ENCODE results near the gene WDR48.

WDR48 gene

DNA sequence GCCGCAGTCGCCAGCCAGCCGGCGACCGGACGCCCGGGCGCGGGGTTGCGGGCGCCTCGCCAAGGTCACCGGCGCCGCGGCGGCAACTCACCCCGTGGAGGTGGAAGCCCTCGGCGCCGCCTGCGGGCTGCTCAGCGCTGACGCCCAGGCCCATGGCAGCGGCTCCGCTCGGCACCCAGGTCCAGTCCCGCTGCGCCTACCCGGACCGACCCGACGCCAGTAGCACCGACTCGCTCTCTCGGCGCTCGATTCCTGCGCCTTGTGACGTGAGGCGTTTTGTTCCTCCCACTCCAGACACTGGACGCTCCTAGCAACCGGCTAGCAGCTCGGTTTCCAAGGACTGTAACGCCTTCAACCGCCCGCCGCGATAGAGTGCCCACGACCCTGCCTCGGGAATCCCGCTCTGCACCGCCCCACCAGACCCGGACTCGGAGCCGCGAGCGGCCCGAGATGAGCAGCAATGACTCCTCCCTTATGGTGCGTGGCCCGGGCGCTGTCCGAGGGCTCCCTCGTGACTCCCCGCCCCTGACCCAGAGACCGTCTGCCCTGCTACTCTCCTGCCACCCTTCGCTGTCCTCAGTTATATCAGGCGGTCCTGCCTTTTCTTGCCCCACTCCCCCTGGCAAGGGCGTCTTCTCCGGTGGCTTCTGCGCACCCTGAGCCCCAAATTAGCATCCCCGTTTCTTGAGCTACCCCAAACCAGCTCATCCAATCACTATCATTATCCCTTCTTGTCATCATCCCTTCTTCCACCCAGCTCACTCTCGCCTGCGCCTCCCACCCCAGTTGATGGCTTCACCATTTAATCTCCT, 55.8 kb downstream of the WDR48 start, which contains the start of the genes GORASP1 and TTC21A:
Gene GORASP1, minus strand, starts transcription at position 240 of the 812 bp plus-strand sequence. Its CDS starts 86 bp downstream, at position 154.
Gene TTC21A, plus strand, starts transcription at position 293 of the 812 bp plus-strand sequence. Its CDS starts 158 bp downstream, at position 451.
- Histone ChIP-seq H3K4me3 (ENCODE audit: low read length) (peak within 1 kb of the TSS; percentile 75), H3K27me3 (ENCODE audit: insufficient read depth, low read length) (no peaks in the 10 kb centered on the region), H3K9me3 (ENCODE audit: low read length) (no peaks in the 10 kb centered on the region), H3K4me1 (ENCODE audit: insufficient read depth, low read length) (peaks cover 14% of the 10 kb centered on the region), H3K36me3 (ENCODE audit: insufficient read depth, low read length) (no peaks in the 10 kb centered on the region), H2AFZ (ENCODE audit: low read depth, low read length) (peak within 1 kb of the TSS; percentile 87)

- peak overlapping the region; percentile 75 for H3K4me3 ChIP-seq (ENCODE audit: low read length)
- H3K4me1 ChIP-seq (ENCODE audit: insufficient read depth, low read length) = peaks cover 14% of the 10 kb centered on the region
- no peaks in the 10 kb centered on the region for H3K36me3 ChIP-seq (ENCODE audit: insufficient read depth, low read length)
- no peaks in the 10 kb centered on the region for H3K9me3 ChIP-seq (ENCODE audit: low read length)
- H3K27me3 ChIP-seq (ENCODE audit: insufficient read depth, low read length) = no peaks in the 10 kb centered on the region
- H2AFZ ChIP-seq (ENCODE audit: low read depth, low read length) = peak overlapping the region; percentile 81
These were observed 56.4 kb downstream of the WDR48 start for GRCh38 chr3:39108200-39108710.

- Histone ChIP-seq H3K36me3 (ENCODE audit: insufficient read depth, low read length) (no peaks in the 10 kb centered on the region), H3K27me3 (ENCODE audit: insufficient read depth, low read length) (no peaks in the 10 kb centered on the region), H2AFZ (ENCODE audit: low read depth, low read length) (no peak overlapping the region)
These were observed 57.3 kb downstream of the WDR48 start for GRCh38 chr3:39109086-39109485.

DNA sequence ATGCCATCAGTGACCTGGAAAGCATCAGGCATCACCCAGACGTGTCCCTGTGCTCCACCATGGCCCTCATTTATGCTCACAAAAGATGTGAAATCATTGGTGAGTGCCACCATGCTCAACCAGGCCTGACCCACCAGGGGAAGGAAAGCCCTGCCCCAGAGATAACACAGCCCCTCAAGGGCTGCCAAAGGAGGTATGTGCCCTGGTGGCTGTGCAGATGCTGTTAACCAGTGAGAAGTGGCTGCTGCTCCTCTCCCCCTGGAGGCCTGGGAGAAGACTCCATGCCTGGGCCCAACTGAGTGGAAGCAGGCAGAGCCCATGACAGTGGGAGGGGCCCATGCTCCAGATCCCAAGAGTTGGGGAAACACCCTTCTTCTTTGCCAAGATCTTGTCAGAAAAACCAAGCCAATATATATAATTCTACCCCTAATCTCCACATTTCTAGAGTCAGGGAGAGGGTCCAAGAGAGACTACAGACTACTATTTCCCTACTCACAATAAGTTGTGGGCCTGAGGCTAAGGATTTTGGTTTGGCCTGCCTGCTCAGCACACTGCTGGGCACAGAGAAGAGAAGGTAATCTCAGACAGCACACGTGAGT, 58.3 kb downstream of the WDR48 start:
- Histone ChIP-seq H2AFZ (ENCODE audit: low read depth, low read length) (no peak overlapping the region), H3K4me3 (ENCODE audit: low read length) (no peak overlapping the region), H3K36me3 (ENCODE audit: insufficient read depth, low read length) (no peaks in the 10 kb centered on the region), H3K9me3 (ENCODE audit: low read length) (no peaks in the 10 kb centered on the region), H3K27me3 (ENCODE audit: insufficient read depth, low read length) (no peaks in the 10 kb centered on the region), H3K4me1 (ENCODE audit: insufficient read depth, low read length) (peaks cover 14% of the 10 kb centered on the region)

More at GRCh38 chr3:39109086-39109485, 57.3 kb downstream of the WDR48 start:
- Histone ChIP-seq H3K9me3 (ENCODE audit: low read length) (no peaks in the 10 kb centered on the region), H3K4me3 (ENCODE audit: low read length) (no peak overlapping the region), H3K4me1 (ENCODE audit: insufficient read depth, low read length) (peaks cover 14% of the 10 kb centered on the region)

GRCh38 chr3:39112113-39112512, 60.3 kb downstream of the WDR48 start:
- Histone ChIP-seq H3K36me3 (ENCODE audit: insufficient read depth, low read length) (no peaks in the 10 kb centered on the region), H3K27me3 (ENCODE audit: insufficient read depth, low read length) (no peaks in the 10 kb centered on the region), H2AFZ (ENCODE audit: low read depth, low read length) (no peak overlapping the region), H3K4me3 (ENCODE audit: low read length) (no peak overlapping the region), H3K4me1 (ENCODE audit: insufficient read depth, low read length) (peaks cover 4% of the 10 kb centered on the region), H3K9me3 (ENCODE audit: low read length) (no peaks in the 10 kb centered on the region)

GRCh38 chr3:39112535-39112934, 60.7 kb downstream of the WDR48 start:
- H3K9me3 ChIP-seq (ENCODE audit: low read length) = no peaks in the 10 kb centered on the region
- no peak overlapping the region for H2AFZ ChIP-seq (ENCODE audit: low read depth, low read length)
- H3K4me3 ChIP-seq (ENCODE audit: low read length) = no peak overlapping the region
- H3K36me3 ChIP-seq (ENCODE audit: insufficient read depth, low read length) = no peaks in the 10 kb centered on the region
- H3K4me1 ChIP-seq (ENCODE audit: insufficient read depth, low read length) = peaks cover 4% of the 10 kb centered on the region
- no peaks in the 10 kb centered on the region for H3K27me3 ChIP-seq (ENCODE audit: insufficient read depth, low read length)

- H3K27me3 ChIP-seq (ENCODE audit: insufficient read depth, low read length) = no peaks in the 10 kb centered on the region
These were observed 61.5 kb downstream of the WDR48 start for GRCh38 chr3:39113291-39113690.

GRCh38 chr3:39114456-39114855, 62.6 kb downstream of the WDR48 start:
- Histone ChIP-seq H3K36me3 (ENCODE audit: insufficient read depth, low read length) (no peaks in the 10 kb centered on the region), H3K4me3 (ENCODE audit: low read length) (no peak overlapping the region), H3K9me3 (ENCODE audit: low read length) (no peaks in the 10 kb centered on the region), H3K27me3 (ENCODE audit: insufficient read depth, low read length) (no peaks in the 10 kb centered on the region), H2AFZ (ENCODE audit: low read depth, low read length) (no peak overlapping the region), H3K4me1 (ENCODE audit: insufficient read depth, low read length) (no peaks in the 10 kb centered on the region)

More at GRCh38 chr3:39113291-39113690, 61.5 kb downstream of the WDR48 start:
- Histone ChIP-seq H3K9me3 (ENCODE audit: low read length) (no peaks in the 10 kb centered on the region), H3K4me1 (ENCODE audit: insufficient read depth, low read length) (no peaks in the 10 kb centered on the region), H2AFZ (ENCODE audit: low read depth, low read length) (no peak overlapping the region), H3K36me3 (ENCODE audit: insufficient read depth, low read length) (no peaks in the 10 kb centered on the region), H3K4me3 (ENCODE audit: low read length) (no peak overlapping the region)

- H3K36me3 ChIP-seq (ENCODE audit: insufficient read depth, low read length) = no peaks in the 10 kb centered on the region
- H3K27me3 ChIP-seq (ENCODE audit: insufficient read depth, low read length) = no peaks in the 10 kb centered on the region
- H2AFZ ChIP-seq (ENCODE audit: low read depth, low read length) = no peak overlapping the region
- H3K4me1 ChIP-seq (ENCODE audit: insufficient read depth, low read length) = no peaks in the 10 kb centered on the region
- no peak overlapping the region for H3K4me3 ChIP-seq (ENCODE audit: low read length)
- H3K9me3 ChIP-seq (ENCODE audit: low read length) = no peaks in the 10 kb centered on the region
These were observed 64.1 kb downstream of the WDR48 start for GRCh38 chr3:39115870-39116269.

- no peaks in the 10 kb centered on the region for H3K27me3 ChIP-seq (ENCODE audit: insufficient read depth, low read length)
- H3K9me3 ChIP-seq (ENCODE audit: low read length) = no peaks in the 10 kb centered on the region
- no peak overlapping the region for H3K4me3 ChIP-seq (ENCODE audit: low read length)
- no peaks in the 10 kb centered on the region for H3K4me1 ChIP-seq (ENCODE audit: insufficient read depth, low read length)
- H2AFZ ChIP-seq (ENCODE audit: low read depth, low read length) = no peak overlapping the region
- H3K36me3 ChIP-seq (ENCODE audit: insufficient read depth, low read length) = no peaks in the 10 kb centered on the region
These were observed 66.3 kb downstream of the WDR48 start for GRCh38 chr3:39118079-39118478.

GRCh38 chr3:39118931-39119660, 67.3 kb downstream of the WDR48 start:
- Histone ChIP-seq H3K4me3 (ENCODE audit: low read length) (no peak overlapping the region), H3K36me3 (ENCODE audit: insufficient read depth, low read length) (no peaks in the 10 kb centered on the region), H3K27me3 (ENCODE audit: insufficient read depth, low read length) (no peaks in the 10 kb centered on the region), H3K9me3 (ENCODE audit: low read length) (no peaks in the 10 kb centered on the region), H3K4me1 (ENCODE audit: insufficient read depth, low read length) (no peaks in the 10 kb centered on the region), H2AFZ (ENCODE audit: low read depth, low read length) (no peak overlapping the region)

GRCh38 chr3:39121621-39122020, 69.8 kb downstream of the WDR48 start:
- Histone ChIP-seq H3K4me3 (ENCODE audit: low read length) (no peak overlapping the region), H3K27me3 (ENCODE audit: insufficient read depth, low read length) (no peaks in the 10 kb centered on the region), H3K36me3 (ENCODE audit: insufficient read depth, low read length) (no peaks in the 10 kb centered on the region), H3K9me3 (ENCODE audit: low read length) (no peaks in the 10 kb centered on the region), H2AFZ (ENCODE audit: low read depth, low read length) (no peak overlapping the region), H3K4me1 (ENCODE audit: insufficient read depth, low read length) (no peaks in the 10 kb centered on the region)

DNA sequence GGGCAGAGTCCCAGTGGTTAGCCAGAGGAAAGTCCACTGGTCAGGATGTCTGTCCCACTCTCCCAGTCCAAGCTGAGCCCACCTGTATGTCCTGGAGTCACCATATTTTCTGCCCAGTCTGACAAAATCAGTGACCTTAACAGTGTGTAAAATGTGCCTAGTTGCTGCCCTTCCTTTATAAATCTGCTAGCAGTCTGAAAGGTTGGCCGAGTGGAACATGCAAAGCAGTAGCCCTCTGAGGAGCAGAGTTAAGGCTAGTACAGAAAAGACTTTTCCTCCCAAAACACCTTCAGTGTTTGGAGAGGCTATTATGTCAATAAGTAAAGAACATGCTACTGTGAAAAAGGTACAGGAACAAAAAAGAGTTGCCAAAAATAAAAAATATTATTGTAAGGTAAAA, 71.0 kb downstream of the WDR48 start:
- Histone ChIP-seq H3K4me3 (ENCODE audit: low read length) (no peak overlapping the region), H3K27me3 (ENCODE audit: insufficient read depth, low read length) (no peaks in the 10 kb centered on the region), H3K4me1 (ENCODE audit: insufficient read depth, low read length) (no peaks in the 10 kb centered on the region), H3K36me3 (ENCODE audit: insufficient read depth, low read length) (no peaks in the 10 kb centered on the region), H3K9me3 (ENCODE audit: low read length) (no peaks in the 10 kb centered on the region), H2AFZ (ENCODE audit: low read depth, low read length) (no peak overlapping the region)

Measured in neuron (in vitro differentiated cells).